Chondrocyte (in vitro differentiated cells): ENCODE results near the gene FRA10AC1. TPM values are rescaled to one million over a fixed set of nuclear protein-coding genes. Genes with fewer than 3 reads are reported as not detected.

Experiments
- DNase-seq: peaks from one replicate; pipeline ENCODE4 v3.0.0; 2021; ENCODE audit warnings: mixed read lengths, low spot score
- H3K27ac Mint-ChIP-seq: one replicate; pipeline ENCODE4 v1.8.0; 2021; ENCODE audit warnings: mild to moderate bottlenecking, moderate library complexity, mixed read lengths; ENCODE audit not compliant: unreplicated experiment
- H3K27me3 Mint-ChIP-seq: 2 replicates; pipeline ENCODE4 v1.8.0; 2021; ENCODE audit warnings: low read depth, mixed read lengths
- H3K36me3 Mint-ChIP-seq: 2 replicates; pipeline ENCODE4 v1.8.0; 2021; ENCODE audit warnings: low read depth, mixed read lengths
- H3K4me1 Mint-ChIP-seq: 2 replicates; pipeline ENCODE4 v1.8.0; 2021; ENCODE audit warnings: low read depth, mild to moderate bottlenecking, mixed read lengths
- H3K4me3 Mint-ChIP-seq: one replicate; pipeline ENCODE4 v1.8.0; 2021; ENCODE audit warnings: mild to moderate bottlenecking, moderate library complexity, mixed read lengths; ENCODE audit not compliant: unreplicated experiment
- H3K9me3 Mint-ChIP-seq: 2 replicates; pipeline ENCODE4 v1.8.0; 2021; ENCODE audit warnings: low read depth, mixed read lengths
- total RNA-seq: library from RNA; stranded (reverse); gene quantifications from 3 replicates; pipeline ENCODE4 v1.2.1, GENCODE V29; 2021
- TF ChIP-seq, protein P1 (sequence below): fragments of 200-600 bp; sonication (generic); IDR thresholded peaks from 2 replicates; pipeline ENCODE4 v1.5.0; 2021; ENCODE audit warnings: antibody characterized with exemption, mild to moderate bottlenecking, moderate library complexity

FRA10AC1 gene
- total RNA-seq, 1 donor from 2014 or later, result 13.2 TPM

DNA sequence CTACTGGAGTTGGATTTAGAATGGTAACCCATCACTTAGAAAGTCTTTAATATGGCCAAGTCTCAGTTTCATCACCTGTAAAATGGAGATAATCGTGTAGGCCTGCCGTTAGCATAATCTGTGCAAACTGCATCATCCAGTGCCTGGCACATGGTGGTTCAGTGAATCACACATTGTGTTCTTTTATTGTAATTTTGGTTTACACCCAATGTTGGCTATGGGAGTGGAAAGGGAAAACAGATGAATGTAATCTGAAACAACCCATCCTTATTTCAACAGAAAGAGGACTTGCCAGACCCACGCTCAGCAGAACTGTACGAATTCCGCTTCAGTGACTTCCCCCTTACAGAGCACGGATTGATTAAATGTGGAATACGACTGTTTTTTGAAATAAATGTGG, 62.6 kb downstream of the FRA10AC1 start:
- TF ChIP-seq, protein P1, sequence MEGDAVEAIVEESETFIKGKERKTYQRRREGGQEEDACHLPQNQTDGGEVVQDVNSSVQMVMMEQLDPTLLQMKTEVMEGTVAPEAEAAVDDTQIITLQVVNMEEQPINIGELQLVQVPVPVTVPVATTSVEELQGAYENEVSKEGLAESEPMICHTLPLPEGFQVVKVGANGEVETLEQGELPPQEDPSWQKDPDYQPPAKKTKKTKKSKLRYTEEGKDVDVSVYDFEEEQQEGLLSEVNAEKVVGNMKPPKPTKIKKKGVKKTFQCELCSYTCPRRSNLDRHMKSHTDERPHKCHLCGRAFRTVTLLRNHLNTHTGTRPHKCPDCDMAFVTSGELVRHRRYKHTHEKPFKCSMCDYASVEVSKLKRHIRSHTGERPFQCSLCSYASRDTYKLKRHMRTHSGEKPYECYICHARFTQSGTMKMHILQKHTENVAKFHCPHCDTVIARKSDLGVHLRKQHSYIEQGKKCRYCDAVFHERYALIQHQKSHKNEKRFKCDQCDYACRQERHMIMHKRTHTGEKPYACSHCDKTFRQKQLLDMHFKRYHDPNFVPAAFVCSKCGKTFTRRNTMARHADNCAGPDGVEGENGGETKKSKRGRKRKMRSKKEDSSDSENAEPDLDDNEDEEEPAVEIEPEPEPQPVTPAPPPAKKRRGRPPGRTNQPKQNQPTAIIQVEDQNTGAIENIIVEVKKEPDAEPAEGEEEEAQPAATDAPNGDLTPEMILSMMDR, result no peak
- peaks cover 3% of the 10 kb centered on the region for H3K36me3 Mint-ChIP-seq
- H3K27me3 Mint-ChIP-seq, result peaks cover 2% of the 10 kb centered on the region
- no peak overlapping the region for H3K27ac Mint-ChIP-seq
- no peak for DNase-seq
- H3K4me1 Mint-ChIP-seq, result no peaks in the 10 kb centered on the region
- no peak overlapping the region for H3K4me3 Mint-ChIP-seq
- H3K9me3 Mint-ChIP-seq, result peaks cover 3% of the 10 kb centered on the region

GRCh38 chr10:93630625-93631557, 71.5 kb downstream of the FRA10AC1 start:
- DNase-seq, result no peak
- Mint-ChIP-seq H3K9me3 (peaks cover 5% of the 10 kb centered on the region), H3K4me1 (peaks cover 24% of the 10 kb centered on the region), H3K27ac (no peak overlapping the region), H3K4me3 (no peak overlapping the region), H3K27me3 (no peaks in the 10 kb centered on the region), H3K36me3 (no peaks in the 10 kb centered on the region)
- TF ChIP-seq, protein P1, result no peak

DNA sequence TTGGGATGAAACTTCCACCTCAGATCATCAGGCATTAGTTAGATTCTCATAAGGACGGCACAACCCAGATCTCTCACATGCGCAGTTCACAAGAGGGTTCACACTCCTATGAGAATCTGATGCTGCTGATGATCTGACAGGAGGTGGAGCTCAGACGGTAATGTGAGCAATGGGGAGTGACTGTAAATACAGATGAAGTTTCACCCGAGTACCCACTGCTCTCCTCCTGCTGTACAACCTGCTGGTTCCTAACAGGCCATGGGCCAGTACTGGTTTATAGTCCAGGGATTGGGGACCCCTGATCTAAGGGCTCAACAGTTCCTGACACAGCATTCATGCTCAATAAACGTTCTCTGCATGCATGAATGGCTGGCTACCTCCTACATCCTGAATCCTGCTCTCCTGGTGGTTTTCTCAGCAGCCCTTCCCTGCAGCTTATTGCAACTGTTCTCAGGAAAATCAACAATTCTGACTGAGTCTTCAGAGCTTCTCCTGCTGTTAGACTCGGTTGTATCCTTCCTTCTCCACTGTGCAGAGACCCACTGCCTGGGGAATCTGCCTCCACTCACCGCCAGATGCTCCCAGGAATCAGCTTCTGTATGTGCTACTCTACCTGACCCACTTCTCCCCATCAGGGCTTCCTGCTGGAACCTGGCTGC, 72.6 kb downstream of the FRA10AC1 start:
- Mint-ChIP-seq H3K36me3 (no peaks in the 10 kb centered on the region), H3K27ac (no peak overlapping the region), H3K4me3 (no peak overlapping the region), H3K9me3 (peaks cover 5% of the 10 kb centered on the region), H3K4me1 (peaks cover 24% of the 10 kb centered on the region), H3K27me3 (no peaks in the 10 kb centered on the region)
- TF ChIP-seq, protein P1, result no peak
- DNase-seq, result no peak

DNA sequence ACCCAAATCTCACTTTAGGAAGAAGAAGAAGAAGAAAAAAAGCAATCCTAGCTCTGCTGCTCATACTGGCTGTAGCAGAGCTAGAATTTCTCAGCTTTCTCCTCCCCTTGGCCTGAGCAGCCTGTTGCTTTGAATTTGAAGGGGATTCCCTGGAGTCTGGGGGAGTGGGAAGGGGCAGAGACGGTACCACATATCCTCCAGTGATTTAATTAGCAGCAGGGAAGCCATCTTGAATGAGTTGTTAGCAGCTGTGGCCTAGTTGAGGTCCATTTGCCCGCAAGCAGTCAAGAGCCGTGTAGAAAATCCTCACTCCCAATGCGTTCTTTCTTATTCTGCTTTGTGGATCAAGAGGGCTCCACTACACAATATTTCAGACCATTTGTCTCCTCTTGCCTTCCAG, 73.5 kb downstream of the FRA10AC1 start:
- H3K36me3 Mint-ChIP-seq, result no peaks in the 10 kb centered on the region
- no peak for DNase-seq
- no peaks in the 10 kb centered on the region for H3K27me3 Mint-ChIP-seq
- H3K9me3 Mint-ChIP-seq, result peaks cover 5% of the 10 kb centered on the region
- peaks cover 24% of the 10 kb centered on the region for H3K4me1 Mint-ChIP-seq
- no peak overlapping the region for H3K27ac Mint-ChIP-seq
- TF ChIP-seq, protein P1, result no peak
- H3K4me3 Mint-ChIP-seq, result no peak overlapping the region

DNA sequence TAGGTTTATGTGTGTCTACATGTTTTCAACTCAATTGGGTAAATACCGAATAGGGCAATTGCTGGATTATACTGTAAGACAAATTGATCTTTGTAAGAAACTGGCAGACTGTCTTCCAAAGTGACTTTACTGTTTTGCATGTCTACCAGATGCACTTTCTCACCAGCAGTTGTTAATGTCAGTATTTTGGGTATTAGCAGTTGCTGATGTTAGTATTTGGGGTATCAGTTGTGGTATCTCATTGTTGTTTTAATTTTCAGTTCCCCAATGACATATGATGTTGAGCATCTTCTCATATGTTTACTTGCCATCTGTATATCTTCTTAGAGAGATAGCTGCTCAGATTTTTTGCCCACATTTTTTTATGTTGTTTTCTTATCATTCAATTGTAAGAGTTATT, 79.5 kb downstream of the FRA10AC1 start:
- peaks cover 3% of the 10 kb centered on the region for H3K27me3 Mint-ChIP-seq
- no peak overlapping the region for H3K27ac Mint-ChIP-seq
- no peaks in the 10 kb centered on the region for H3K9me3 Mint-ChIP-seq

More for the DNA sequence above, 79.5 kb downstream of the FRA10AC1 start:
- Mint-ChIP-seq H3K4me3 (no peak overlapping the region), H3K4me1 (peaks cover 20% of the 10 kb centered on the region), H3K36me3 (no peaks in the 10 kb centered on the region)
- DNase-seq, result no peak
- TF ChIP-seq, protein P1, result no peak
